ENCODE data around the gene ABCB6.

- TF ChIP-seq POLR2AphosphoS5 (IDR thresholded peaks at IDR 0.05; ENCODE audit: low read depth, low read length) (no peak), TAF1 (IDR thresholded peaks at IDR 0.05; ENCODE audit: borderline replicate concordance, insufficient read depth, low read length) (no peak), REST (IDR thresholded peaks at IDR 0.05; ENCODE audit: insufficient read depth in 1 of 2, low read depth in 2 of 2, low read length in 2 of 2) (no peak)
Observed at GRCh38 chr2:219244789-219245147, 26.0 kb upstream of the ABCB6 start.

Measured in PFSK-1 (cell line).